ENCODE data around the gene IL1R2.

Gene IL1R2

GRCh38 chr2:102060047-102060446, 68.3 kb downstream of the IL1R2 start:
- no peak for TF ChIP-seq ZBTB7A (IDR thresholded peaks at IDR 0.05; ENCODE audit: low read depth)
- no peak for TF ChIP-seq NFIC (IDR thresholded peaks at IDR 0.05)
- TF ChIP-seq YY1 (IDR thresholded peaks at IDR 0.05; ENCODE audit: low read depth): no peak
- no peak for TF ChIP-seq REST (IDR thresholded peaks at IDR 0.05; ENCODE audit: low read depth)
- no peak for TF ChIP-seq TEAD4 (IDR thresholded peaks at IDR 0.05)
- no peak for TF ChIP-seq FOXM1 (IDR thresholded peaks at IDR 0.05; ENCODE audit: borderline replicate concordance, low read depth)
- no peak for TF ChIP-seq USF1 (IDR thresholded peaks at IDR 0.05)
- TF ChIP-seq EGR1 (IDR thresholded peaks at IDR 0.05): no peak
- TF ChIP-seq TAF1 (IDR thresholded peaks at IDR 0.05; ENCODE audit: low read depth): no peak
- no peak for TF ChIP-seq EP300 (IDR thresholded peaks at IDR 0.05; ENCODE audit: borderline replicate concordance)

- peak; percentile 57 for TF ChIP-seq NFIC (IDR thresholded peaks at IDR 0.05)
- TF ChIP-seq REST (IDR thresholded peaks at IDR 0.05; ENCODE audit: low read depth): no peak
Measured at GRCh38 chr2:102060792-102061191, 69.0 kb downstream of the IL1R2 start.

GRCh38 chr2:102061286-102061699, 69.5 kb downstream of the IL1R2 start:
- TF ChIP-seq NFIC (IDR thresholded peaks at IDR 0.05): no peak
- TF ChIP-seq CREB1 (IDR thresholded peaks at IDR 0.05; ENCODE audit: low read depth): no peak
- TF ChIP-seq TCF12 (IDR thresholded peaks at IDR 0.05; ENCODE audit: low read depth): no peak
- no peak for TF ChIP-seq REST (IDR thresholded peaks at IDR 0.05; ENCODE audit: low read depth)
- TF ChIP-seq MAX (IDR thresholded peaks at IDR 0.05): no peak

GRCh38 chr2:102061962-102062795, 70.4 kb downstream of the IL1R2 start:
- TF ChIP-seq EP300 (IDR thresholded peaks at IDR 0.05; ENCODE audit: borderline replicate concordance): no peak
- no peak for TF ChIP-seq RAD21 (IDR thresholded peaks at IDR 0.05; ENCODE audit: low read depth)
- no peak for TF ChIP-seq ZBTB7A (IDR thresholded peaks at IDR 0.05; ENCODE audit: low read depth)
- TF ChIP-seq CREB1 (IDR thresholded peaks at IDR 0.05; ENCODE audit: low read depth): no peak
- no peak for TF ChIP-seq NFIC (IDR thresholded peaks at IDR 0.05)
- no peak for TF ChIP-seq TCF12 (IDR thresholded peaks at IDR 0.05; ENCODE audit: low read depth)
- no peak for TF ChIP-seq TEAD4 (IDR thresholded peaks at IDR 0.05)
- no peak for TF ChIP-seq USF1 (IDR thresholded peaks at IDR 0.05)
- TF ChIP-seq MAX (IDR thresholded peaks at IDR 0.05): no peak
- TF ChIP-seq YY1 (IDR thresholded peaks at IDR 0.05; ENCODE audit: low read depth): no peak
- no peak for TF ChIP-seq CEBPB (IDR thresholded peaks at IDR 0.05)
- no peak for TF ChIP-seq FOXM1 (IDR thresholded peaks at IDR 0.05; ENCODE audit: borderline replicate concordance, low read depth)
- no peak for TF ChIP-seq REST (IDR thresholded peaks at IDR 0.05; ENCODE audit: low read depth)
- TF ChIP-seq EGR1 (IDR thresholded peaks at IDR 0.05): no peak; the same call in 1 of the 2 replicates
- TF ChIP-seq TAF1 (IDR thresholded peaks at IDR 0.05; ENCODE audit: low read depth): no peak

All from Ishikawa (cell line).